ENCODE data around the gene BICDL2.
"Not testable (repeated sequence)": the region's sequence is repeated elsewhere in the genome, so short reads cannot be mapped to it uniquely, and the experiment has no call there.

DNA sequence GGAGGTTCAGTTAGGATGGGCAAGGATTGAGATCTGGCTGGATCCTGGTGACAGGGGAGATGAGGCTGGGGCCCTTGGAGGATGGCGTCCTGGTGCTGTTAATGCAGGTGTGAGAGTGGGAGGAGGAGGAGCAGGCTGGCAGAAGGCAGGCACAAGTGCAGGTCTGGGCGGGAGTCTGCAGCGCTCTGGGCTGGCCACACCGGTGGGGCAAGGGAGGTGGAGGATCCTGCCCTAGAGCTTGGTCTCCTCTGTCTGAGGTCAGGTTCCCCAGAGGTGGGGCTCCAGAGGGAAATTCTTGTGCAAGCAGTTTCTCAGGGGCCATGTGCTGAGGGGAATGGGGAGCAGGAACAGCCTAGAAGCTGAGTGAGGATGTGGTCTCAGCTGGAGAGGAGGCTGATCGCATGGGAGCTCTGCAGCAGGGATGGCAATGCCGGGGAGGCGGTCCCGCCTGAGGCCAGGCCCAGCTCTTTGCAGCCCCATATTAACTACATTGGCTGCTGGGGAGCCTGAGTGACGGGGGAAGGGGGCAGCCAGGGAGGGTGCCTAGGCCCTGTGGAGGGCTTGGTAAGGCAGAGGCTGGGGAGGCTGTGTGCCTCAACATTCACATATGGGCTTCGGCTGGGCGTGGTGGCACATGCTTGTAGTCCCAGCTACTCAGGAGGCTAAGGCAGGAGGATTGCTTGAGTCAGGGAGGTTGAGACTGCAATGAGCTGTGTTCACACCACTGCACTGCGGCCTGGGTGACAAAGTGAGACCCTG, 16.0 kb upstream of the BICDL2 start:
- TF ChIP-seq, protein P1, sequence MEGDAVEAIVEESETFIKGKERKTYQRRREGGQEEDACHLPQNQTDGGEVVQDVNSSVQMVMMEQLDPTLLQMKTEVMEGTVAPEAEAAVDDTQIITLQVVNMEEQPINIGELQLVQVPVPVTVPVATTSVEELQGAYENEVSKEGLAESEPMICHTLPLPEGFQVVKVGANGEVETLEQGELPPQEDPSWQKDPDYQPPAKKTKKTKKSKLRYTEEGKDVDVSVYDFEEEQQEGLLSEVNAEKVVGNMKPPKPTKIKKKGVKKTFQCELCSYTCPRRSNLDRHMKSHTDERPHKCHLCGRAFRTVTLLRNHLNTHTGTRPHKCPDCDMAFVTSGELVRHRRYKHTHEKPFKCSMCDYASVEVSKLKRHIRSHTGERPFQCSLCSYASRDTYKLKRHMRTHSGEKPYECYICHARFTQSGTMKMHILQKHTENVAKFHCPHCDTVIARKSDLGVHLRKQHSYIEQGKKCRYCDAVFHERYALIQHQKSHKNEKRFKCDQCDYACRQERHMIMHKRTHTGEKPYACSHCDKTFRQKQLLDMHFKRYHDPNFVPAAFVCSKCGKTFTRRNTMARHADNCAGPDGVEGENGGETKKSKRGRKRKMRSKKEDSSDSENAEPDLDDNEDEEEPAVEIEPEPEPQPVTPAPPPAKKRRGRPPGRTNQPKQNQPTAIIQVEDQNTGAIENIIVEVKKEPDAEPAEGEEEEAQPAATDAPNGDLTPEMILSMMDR (IDR thresholded peaks at IDR 0.05): not testable (repeated sequence)
- TF ChIP-seq POLR2A (IDR thresholded peaks at IDR 0.05; ENCODE audit: low read length); CHD2 (IDR thresholded peaks at IDR 0.05; ENCODE audit: low read length, partially characterized antibody); RCOR1 (IDR thresholded peaks at IDR 0.05; ENCODE audit: low read depth, low read length); ZNF302 (CRISPR knock-in tag; IDR thresholded peaks at IDR 0.05); EP300 (IDR thresholded peaks at IDR 0.05); ZFP36 (IDR thresholded peaks at IDR 0.05; ENCODE audit: borderline replicate concordance, partially characterized antibody); ZC3H11A (IDR thresholded peaks at IDR 0.05); BHLHE40 (IDR thresholded peaks at IDR 0.05; ENCODE audit: low read depth, low read length); CBX2 (IDR thresholded peaks at IDR 0.05; ENCODE audit: borderline replicate concordance, low read depth); KDM1A (IDR thresholded peaks at IDR 0.05; ENCODE audit: low read depth): not testable (repeated sequence)
- TF ChIP-seq, protein P2, sequence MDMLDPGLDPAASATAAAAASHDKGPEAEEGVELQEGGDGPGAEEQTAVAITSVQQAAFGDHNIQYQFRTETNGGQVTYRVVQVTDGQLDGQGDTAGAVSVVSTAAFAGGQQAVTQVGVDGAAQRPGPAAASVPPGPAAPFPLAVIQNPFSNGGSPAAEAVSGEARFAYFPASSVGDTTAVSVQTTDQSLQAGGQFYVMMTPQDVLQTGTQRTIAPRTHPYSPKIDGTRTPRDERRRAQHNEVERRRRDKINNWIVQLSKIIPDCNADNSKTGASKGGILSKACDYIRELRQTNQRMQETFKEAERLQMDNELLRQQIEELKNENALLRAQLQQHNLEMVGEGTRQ (IDR thresholded peaks at IDR 0.05): not testable (repeated sequence)
- TF ChIP-seq, protein P3, sequence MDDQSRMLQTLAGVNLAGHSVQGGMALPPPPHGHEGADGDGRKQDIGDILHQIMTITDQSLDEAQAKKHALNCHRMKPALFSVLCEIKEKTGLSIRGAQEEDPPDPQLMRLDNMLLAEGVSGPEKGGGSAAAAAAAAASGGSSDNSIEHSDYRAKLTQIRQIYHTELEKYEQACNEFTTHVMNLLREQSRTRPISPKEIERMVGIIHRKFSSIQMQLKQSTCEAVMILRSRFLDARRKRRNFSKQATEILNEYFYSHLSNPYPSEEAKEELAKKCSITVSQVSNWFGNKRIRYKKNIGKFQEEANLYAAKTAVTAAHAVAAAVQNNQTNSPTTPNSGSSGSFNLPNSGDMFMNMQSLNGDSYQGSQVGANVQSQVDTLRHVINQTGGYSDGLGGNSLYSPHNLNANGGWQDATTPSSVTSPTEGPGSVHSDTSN (IDR thresholded peaks at IDR 0.05): not testable (repeated sequence)
